ENCODE results near the gene CAMTA1. TPM values are rescaled to one million over a fixed set of nuclear protein-coding genes. Genes with fewer than 3 reads are reported as not detected.
"Not testable (repeated sequence)": the region's sequence is repeated elsewhere in the genome, so short reads cannot be mapped to it uniquely, and the experiment has no call there.

CAMTA1 gene
- total and polyA plus RNA-seq, 12 donors = 123 to 265 (median 142) TPM

- peaks cover 0 to 6% (median 0%) of the 10 kb centered on the region in 7 donors for H3K27me3 ChIP-seq
- ATAC-seq (no peak), DNase-seq (no peak)
- H3K9me3 ChIP-seq = peaks cover 0 to 12% (median 0%) of the 10 kb centered on the region in 11 donors
- intact Hi-C loops (cut with DNase I) = no loop called here
- no peak overlapping the region for H3K4me3 ChIP-seq
- no peak for TF ChIP-seq CTCF (IDR thresholded peaks at IDR 0.05)
- no peaks in the 10 kb centered on the region for H3K36me3 ChIP-seq
- H3K27ac ChIP-seq = no peak overlapping the region
- 85 to 88% methylated on average over 1 of the region's 1 CpG for WGBS, 2 donors
- H3K4me1 ChIP-seq = no peaks in the 10 kb centered on the region
These were observed 903.4 kb downstream of the CAMTA1 start for GRCh38 chr1:7688659-7689058.

- H3K4me3 ChIP-seq; H3K4me1 ChIP-seq; DNase-seq; intact Hi-C loops (cut with DNase I); ATAC-seq; H3K27ac ChIP-seq; H3K36me3 ChIP-seq; H3K27me3 ChIP-seq: not testable (repeated sequence)
- 53 to 61% methylated on average over 4 of the region's 4 CpGs for WGBS, 2 donors
- peaks cover 0 to 15% (median 0%) of the 10 kb centered on the region in 11 donors for H3K9me3 ChIP-seq
These were observed 904.1 kb downstream of the CAMTA1 start for GRCh38 chr1:7689307-7689706.

- DNase-seq (no peak), ATAC-seq (no peak)
- no peak overlapping the region for H3K27ac ChIP-seq
- no peak overlapping the region for H3K4me3 ChIP-seq
- intact Hi-C loops (cut with DNase I) = no loop called here
- H3K36me3 ChIP-seq = no peaks in the 10 kb centered on the region
- TF ChIP-seq CTCF (IDR thresholded peaks at IDR 0.05) = no peak
- peaks cover 0 to 2% (median 0%) of the 10 kb centered on the region in 9 donors for H3K4me1 ChIP-seq
- peaks cover 0 to 15% (median 0%) of the 10 kb centered on the region in 11 donors for H3K9me3 ChIP-seq
- 94 to 96% methylated on average over 10 of the region's 10 CpGs for WGBS, 2 donors
- peaks cover 0 to 6% (median 0%) of the 10 kb centered on the region in 7 donors for H3K27me3 ChIP-seq
These were observed 904.8 kb downstream of the CAMTA1 start for GRCh38 chr1:7690076-7690475.

GRCh38 chr1:7690496-7691182 lies 905.4 kb downstream of the CAMTA1 start:
- Histone ChIP-seq H3K27me3 (peaks cover 0 to 6% (median 0%) of the 10 kb centered on the region in 7 donors), H3K9me3 (peaks cover 0 to 15% (median 0%) of the 10 kb centered on the region in 11 donors), H3K36me3 (no peaks in the 10 kb centered on the region), H3K4me3 (no peak overlapping the region), H3K27ac (no peak overlapping the region), H3K4me1 (peaks cover 0 to 8% (median 0%) of the 10 kb centered on the region in 9 donors)
- intact Hi-C loops (cut with DNase I) = no loop called here
- ATAC-seq (no peak), DNase-seq (no peak)
- no peak for TF ChIP-seq CTCF (IDR thresholded peaks at IDR 0.05)
- 89 to 92% methylated on average over 17 of the region's 17 CpGs for WGBS, 2 donors

- intact Hi-C loops (cut with DNase I) = no loop called here
- Histone ChIP-seq H3K4me1 (peaks cover 0 to 9% (median 0%) of the 10 kb centered on the region in 9 donors), H3K27me3 (peaks cover 0 to 4% (median 0%) of the 10 kb centered on the region in 7 donors), H3K9me3 (peaks cover 0 to 15% (median 0%) of the 10 kb centered on the region in 11 donors), H3K4me3 (no peak overlapping the region), H3K27ac (no peak overlapping the region), H3K36me3 (no peaks in the 10 kb centered on the region)
- ATAC-seq = no peak
- no peak for TF ChIP-seq CTCF (IDR thresholded peaks at IDR 0.05)
- 70% methylated on average over 3 of the region's 3 CpGs for WGBS, 2 donors
- no peak for DNase-seq
These were observed 906.3 kb downstream of the CAMTA1 start for GRCh38 chr1:7691576-7691975.
